ENCODE measurements around the gene FRMD3.

- TF ChIP-seq SIN3A (IDR thresholded peaks at IDR 0.05; ENCODE audit: borderline replicate concordance, insufficient read depth, low read depth, low read length) (no peak), CTCF (IDR thresholded peaks at IDR 0.05) (peak; percentile 14; the same call in 1 of the 2 replicates), POLR2AphosphoS5 (IDR thresholded peaks at IDR 0.05; ENCODE audit: low read depth, low read length) (no peak), REST (IDR thresholded peaks at IDR 0.05; ENCODE audit: insufficient read depth in 1 of 2, low read depth in 2 of 2, low read length in 1 of 2) (no peak), TCF7L2 (IDR thresholded peaks at IDR 0.05; ENCODE audit: low read depth, low read length) (no peak)
These were observed 132.4 kb downstream of the FRMD3 start for GRCh38 chr9:83405759-83406158.

All from Panc1 (cell line).